IMR-90 (cell line): ENCODE measurements around the gene RPLP1. TPM values are rescaled to one million over a fixed set of nuclear protein-coding genes. Genes with fewer than 3 reads are reported as not detected.

Experiments
- ATAC-seq: fragments of 200-7000 bp; cut with Tn5 transposase; 2 replicates; pipeline ENCODE4 v1.9.1; 2020; ENCODE audit warnings: low read depth, mild to moderate bottlenecking, moderate library complexity
- BruUV-seq: library from RNA; stranded (reverse); fragments of 400-500 nt; replicated peaks from 2 replicates; lab custom pipeline; 2021; lab: Mats Ljungman, UMichigan
- CTCF ChIA-PET: fragments of 300-600 bp; formaldehyde crosslinking; extraction: SDS; loops from one replicate; lab custom pipeline; 2021; ENCODE audit warnings: antibody characterized with exemption; lab: Yijun Ruan, JAX
- POLR2A ChIA-PET: fragments of 300-600 bp; sonication (Branson Sonifier 250); formaldehyde crosslinking; loops from one replicate; lab custom pipeline; 2022; ENCODE audit warnings: antibody characterized with exemption; ENCODE audit not compliant: unreplicated experiment; lab: Charles Lee
- DNase-seq: peaks from one replicate; pipeline ENCODE4 v3.0.0; 2013
- H2AFZ ChIP-seq: replicated peaks from 2 replicates; pipeline ENCODE3; 2013; ENCODE audit warnings: low read length, mild to moderate bottlenecking; ENCODE audit not compliant: poor library complexity
- H2AK5ac ChIP-seq: 2 replicates; pipeline ENCODE4 v1.6.1; 2013; ENCODE audit warnings: low read depth, low read length, inconsistent platforms
- H2AK9ac ChIP-seq: replicated peaks from 2 replicates; pipeline ENCODE3; 2013; ENCODE audit warnings: mild to moderate bottlenecking, low read depth, low read length, moderate library complexity; ENCODE audit not compliant: poor library complexity
- H2BK120ac ChIP-seq: 2 replicates; pipeline ENCODE4 v1.6.1; 2013; ENCODE audit warnings: low read depth, low read length, inconsistent platforms
- H2BK15ac ChIP-seq: 3 replicates; pipeline ENCODE4 v1.6.1; 2013; ENCODE audit warnings: low read depth, low read length, inconsistent platforms
- H2BK20ac ChIP-seq: 2 replicates; pipeline ENCODE4 v1.6.1; 2013; ENCODE audit warnings: low read depth, mild to moderate bottlenecking, inconsistent platforms, low read length, moderate library complexity
- H2BK5ac ChIP-seq: 2 replicates; pipeline ENCODE4 v1.6.1; 2013; ENCODE audit warnings: mild to moderate bottlenecking, low read depth, low read length, inconsistent platforms; ENCODE audit not compliant: poor library complexity, severe bottlenecking
- H3K14ac ChIP-seq: replicated peaks from 2 replicates; pipeline ENCODE4 v1.6.1; 2013; ENCODE audit warnings: low read depth, low read length, inconsistent platforms
- H3K18ac ChIP-seq: 2 replicates; pipeline ENCODE4 v1.6.1; 2013; ENCODE audit warnings: low read depth, low read length, control low read depth
- H3K23ac ChIP-seq: 2 replicates; pipeline ENCODE4 v1.6.1; 2013; ENCODE audit warnings: low read depth, low read length, inconsistent platforms
- H3K27ac ChIP-seq: 2 replicates; pipeline ENCODE4 v1.5.1; 2013; ENCODE audit warnings: mild to moderate bottlenecking, control low read depth, low read length; ENCODE audit not compliant: insufficient read depth
- H3K27me3 ChIP-seq: 2 replicates; pipeline ENCODE4 v1.6.1; 2013; ENCODE audit warnings: low read length; ENCODE audit not compliant: control insufficient read depth, insufficient read depth
- H3K36me3 ChIP-seq: 2 replicates; pipeline ENCODE4 v1.6.1; 2013; ENCODE audit warnings: low read length, mixed read lengths; ENCODE audit not compliant: control insufficient read depth, insufficient read depth
- H3K4ac ChIP-seq: 2 replicates; pipeline ENCODE4 v1.6.1; 2013; ENCODE audit warnings: low read depth, low read length, inconsistent platforms
- H3K4me1 ChIP-seq: 2 replicates; pipeline ENCODE4 v1.6.1; 2013; ENCODE audit warnings: low read length, mixed read lengths; ENCODE audit not compliant: control insufficient read depth, insufficient read depth
- H3K4me2 ChIP-seq: 2 replicates; pipeline ENCODE4 v1.6.1; 2013; ENCODE audit warnings: low read depth, mild to moderate bottlenecking, control low read depth, low read length, moderate library complexity
- H3K4me3 ChIP-seq: 2 replicates; pipeline ENCODE4 v1.5.1; 2013; ENCODE audit warnings: low read depth, mild to moderate bottlenecking, control low read depth, low read length, moderate library complexity; ENCODE audit not compliant: insufficient read depth
- H3K56ac ChIP-seq: 2 replicates; pipeline ENCODE4 v1.6.1; 2013; ENCODE audit warnings: low read length, inconsistent platforms; ENCODE audit not compliant: insufficient read depth; ENCODE audit errors: extremely low read depth
- H3K79me1 ChIP-seq, 2 experiments: 2 replicates each; pipeline ENCODE4 v1.6.1; 2013; ENCODE audit warnings: low read length in 2 of 2, inconsistent platforms in 1 of 2, low read depth in 1 of 2
- H3K9ac ChIP-seq: 2 replicates; pipeline ENCODE4 v1.6.1; 2013; ENCODE audit warnings: low read depth, low read length, control low read depth
- H3K9me1 ChIP-seq: 2 replicates; pipeline ENCODE4 v1.6.1; 2013; ENCODE audit warnings: low read length, inconsistent platforms; ENCODE audit not compliant: insufficient read depth
- H3K9me3 ChIP-seq: 2 replicates; pipeline ENCODE4 v1.6.1; 2013; ENCODE audit warnings: low read length; ENCODE audit not compliant: control insufficient read depth, insufficient read depth
- H4K20me1 ChIP-seq: 2 replicates; pipeline ENCODE4 v1.6.1; 2013; ENCODE audit warnings: low read length, inconsistent platforms; ENCODE audit not compliant: insufficient read depth
- H4K5ac ChIP-seq: 2 replicates; pipeline ENCODE4 v1.6.1; 2013; ENCODE audit warnings: mild to moderate bottlenecking, low read depth, low read length, control low read depth
- H4K8ac ChIP-seq, 2 experiments: 2 replicates each; pipeline ENCODE4 v1.6.1; 2013; ENCODE audit warnings: low read depth in 2 of 2, low read length in 2 of 2, control low read depth in 1 of 2, inconsistent platforms in 1 of 2
- H4K91ac ChIP-seq: 2 replicates; pipeline ENCODE4 v1.6.1; 2013; ENCODE audit warnings: low read depth, low read length, inconsistent platforms; ENCODE audit not compliant: insufficient read depth
- FOS ChIP-seq: fragments of 150-350 bp; IDR thresholded peaks from 2 replicates; pipeline ENCODE4 v1.6.1; 2016; ENCODE audit warnings: low read depth, low read length
- whole genome bisulfite sequencing, 2 experiments: methylation state at CpG; one replicate each; pipeline versions ENCODE4 v1.1.5 to v1.1.7; 2013; ENCODE audit warnings: missing lambda C conversion rate in 2 of 2; ENCODE audit not compliant: insufficient read length in 1 of 2; ENCODE audit errors: extremely low coverage in 2 of 2; 5-methylcytosine and 5-hydroxymethylcytosine counted together
- dilution Hi-C: fragments of 300-500 bp; cut with HindIII; formaldehyde crosslinking; loops from one replicate; pipeline ENCODE4 v1.14.3; 2018; ENCODE audit warnings: low sequenced_read_pairs; ENCODE audit not compliant: unreplicated experiment
- in situ Hi-C: fragments of 300-500 bp; cut with MboI; formaldehyde crosslinking; loops from 3 replicates; pipeline ENCODE4 v1.14.3; 2019; ENCODE audit warnings: low sequenced_read_pairs, inconsistent platforms, mixed read lengths
- intact Hi-C: fragments of 100-400 bp; cut with micrococcal nuclease; formaldehyde crosslinking; loops from 2 replicates; pipeline ENCODE4 v1.10.0; 2022
- polyA plus RNA-seq, 3 experiments: library from polyadenylated mRNA; depleted of rRNA; stranded (reverse); fragments of >200 nt; gene quantifications; 2 replicates each; pipeline ENCODE4 v1.2.3, GENCODE V29; 2012; ENCODE audit warnings: low replicate concordance in 1 of 3
- total RNA-seq: library from RNA; depleted of rRNA; stranded (reverse); fragments of >200 nt; gene quantifications from 2 replicates; pipeline ENCODE4 v1.2.3, GENCODE V29; 2012

The RPLP1 gene
- total and polyA plus RNA-seq, 2 of the 4 experiments (the other 2 are of a cell fraction): 97.0 to 1,440 TPM

DNA sequence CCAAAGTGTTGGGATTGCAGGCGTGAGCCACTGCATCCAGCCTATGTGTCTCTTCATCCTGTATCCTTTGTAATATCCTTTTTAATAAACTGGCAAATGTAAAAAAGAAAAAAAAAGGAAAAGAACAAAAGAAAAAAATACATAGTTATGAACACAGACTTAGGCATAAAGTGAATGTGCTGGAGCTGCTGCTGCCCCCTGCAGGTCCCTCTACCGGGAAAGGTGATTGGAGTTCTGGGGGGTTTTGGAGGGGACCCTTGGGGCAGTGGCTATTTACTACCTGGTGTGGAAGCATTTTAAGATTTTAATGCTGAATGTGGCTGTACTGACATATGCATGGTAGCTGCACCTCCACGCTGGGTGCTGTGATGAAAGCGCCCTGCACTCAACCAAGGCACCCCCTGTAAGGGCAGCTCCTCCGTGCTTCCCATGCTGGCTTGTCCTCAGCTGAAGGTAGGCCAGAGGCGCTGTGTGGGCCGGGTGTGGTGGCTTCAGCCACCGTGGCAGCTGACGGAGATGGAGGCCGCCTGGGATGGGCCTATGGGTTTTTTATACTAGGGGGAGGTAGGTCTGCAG, 49.9 kb downstream of the RPLP1 start:
- Histone ChIP-seq H3K36me3 (no peaks in the 10 kb centered on the region), H3K23ac (no peak overlapping the region), H3K79me1 (no peaks in the 10 kb centered on the region), H3K56ac (no peak overlapping the region), H3K4me2 (no peak overlapping the region), H3K4me3 (no peak overlapping the region), H2AFZ (no peak overlapping the region), H4K5ac (no peak overlapping the region), H3K27me3 (peaks cover 49% of the 10 kb centered on the region), H2BK15ac (no peak overlapping the region), H2BK20ac (no peak overlapping the region), H2BK120ac (no peak overlapping the region), H3K9me1 (no peaks in the 10 kb centered on the region), H3K14ac (no peak overlapping the region), H2BK5ac (no peak overlapping the region), H2AK5ac (no peak overlapping the region), H3K27ac (no peak overlapping the region), H3K9ac (no peak overlapping the region), H4K20me1 (no peaks in the 10 kb centered on the region), H3K9me3 (no peaks in the 10 kb centered on the region), H4K91ac (no peak overlapping the region), H2AK9ac (no peak overlapping the region), H3K4me1 (no peaks in the 10 kb centered on the region), H3K18ac (no peak overlapping the region), H4K8ac (no peak overlapping the region), H3K4ac (no peak overlapping the region)
- intact Hi-C loops: no loop called here
- POLR2A ChIA-PET: no interaction called here
- ATAC-seq: no peak
- dilution Hi-C loops: no loop called here
- CTCF ChIA-PET: interaction anchor here (0.6 to 1.0 kb wide), 3 partner anchors 33 to 1003 kb away, joined by 3 read pairs; no protein-coding TSS in a partner anchor
- no TSS peak for BruUV-seq
- TF ChIP-seq FOS: no peak
- DNase-seq: no peak
- in situ Hi-C loops: no loop called here
- WGBS, 2 experiments: no CpG with 5 or more reads among the region's 10 CpGs
